NCI-H2196 (cell line): ENCODE measurements around the gene TEF.
"Not testable (repeated sequence)": the region's sequence is repeated elsewhere in the genome, so short reads cannot be mapped to it uniquely, and the experiment has no call there.

Experiments used
- DNase-seq: peaks from one replicate; lab custom pipeline; 2025; ENCODE audit not compliant: unreplicated experiment; lab: John Stamatoyannopoulos, UW

TEF gene

DNA sequence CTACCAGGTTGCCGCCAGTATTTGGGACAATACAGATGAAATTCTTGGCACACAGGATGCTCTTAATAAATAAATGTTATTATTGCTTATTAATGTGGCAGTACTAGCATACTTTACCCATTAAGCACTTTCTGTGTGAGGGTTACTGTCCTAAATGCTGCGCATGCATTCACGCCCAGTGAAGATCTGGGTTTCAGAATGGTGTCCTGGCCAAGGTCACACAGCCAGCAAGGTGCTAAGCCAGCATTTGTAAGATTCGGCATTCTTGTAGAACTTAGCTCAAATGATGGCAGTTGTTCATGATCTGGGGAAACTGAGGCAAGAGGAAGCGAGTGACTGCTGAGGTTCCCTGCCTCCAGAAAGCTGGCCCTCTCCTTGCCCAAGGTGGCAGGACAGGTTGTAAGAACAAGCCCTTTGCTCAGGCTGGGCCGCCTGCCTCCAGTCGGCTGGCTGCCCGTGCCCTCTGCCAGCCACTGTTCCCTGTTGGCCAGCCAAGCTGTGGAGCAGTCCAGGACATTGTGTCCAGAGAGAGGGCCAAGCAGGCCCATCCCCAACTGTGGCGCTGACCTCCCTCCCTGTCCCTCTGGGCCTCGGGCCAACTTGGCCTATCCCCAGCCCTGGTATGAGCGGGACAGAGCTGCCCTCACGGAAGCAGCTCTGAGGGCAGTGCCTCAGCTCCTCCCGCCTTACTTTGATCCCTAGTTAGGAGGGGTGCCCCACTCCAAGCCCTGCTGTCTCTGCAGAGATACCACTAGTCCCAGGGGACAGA is 36.1 kb downstream of the TEF start:
- peak; percentile 88 for DNase-seq

GRCh38 chr22:41418717-41419116 is 37.0 kb downstream of the TEF start:
- DNase-seq = no peak

- no peak for DNase-seq
These were observed 44.1 kb downstream of the TEF start for GRCh38 chr22:41425660-41426365.

DNA sequence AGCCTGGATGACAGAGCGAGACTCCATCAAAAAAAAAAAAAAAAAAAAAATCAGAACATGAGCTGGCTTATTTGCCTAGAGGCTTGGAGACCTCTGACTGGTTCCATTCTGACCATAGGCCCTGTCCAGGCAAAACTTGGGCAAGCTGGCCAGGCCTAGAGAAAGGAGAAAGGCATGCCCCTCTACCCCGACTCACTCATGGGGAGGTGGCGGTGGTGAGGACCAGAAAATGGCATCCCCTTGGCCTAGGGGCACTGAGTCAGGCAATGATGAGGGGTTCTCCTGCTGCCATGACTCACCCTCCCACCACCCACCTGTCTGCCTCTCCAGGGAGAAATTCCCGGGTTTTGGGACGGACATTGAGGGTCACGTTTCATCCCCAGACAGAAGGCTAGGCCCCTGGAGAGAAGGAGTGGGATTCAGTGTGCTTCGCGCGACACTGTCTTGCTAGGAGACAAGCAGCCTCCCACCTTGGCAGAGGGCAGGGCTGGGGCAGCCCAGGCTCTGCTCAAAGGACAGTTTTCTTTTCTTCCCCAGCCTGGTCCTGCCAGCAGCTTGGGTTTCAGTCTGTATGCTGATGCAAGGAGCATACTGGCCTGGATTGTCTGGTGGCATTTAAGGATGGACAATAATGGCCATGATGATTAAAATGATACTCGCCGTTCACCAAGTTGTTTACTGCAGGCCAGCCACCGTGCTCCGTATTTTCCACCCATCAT is 47.6 kb downstream of the TEF start:
- DNase-seq = no peak

GRCh38 chr22:41429951-41430332 is 48.2 kb downstream of the TEF start:
- DNase-seq = no peak

GRCh38 chr22:41431656-41432055 is 49.9 kb downstream of the TEF start:
- DNase-seq = no peak

- not testable (repeated sequence) for DNase-seq
These were observed 51.7 kb downstream of the TEF start for GRCh38 chr22:41433480-41433879.

DNA sequence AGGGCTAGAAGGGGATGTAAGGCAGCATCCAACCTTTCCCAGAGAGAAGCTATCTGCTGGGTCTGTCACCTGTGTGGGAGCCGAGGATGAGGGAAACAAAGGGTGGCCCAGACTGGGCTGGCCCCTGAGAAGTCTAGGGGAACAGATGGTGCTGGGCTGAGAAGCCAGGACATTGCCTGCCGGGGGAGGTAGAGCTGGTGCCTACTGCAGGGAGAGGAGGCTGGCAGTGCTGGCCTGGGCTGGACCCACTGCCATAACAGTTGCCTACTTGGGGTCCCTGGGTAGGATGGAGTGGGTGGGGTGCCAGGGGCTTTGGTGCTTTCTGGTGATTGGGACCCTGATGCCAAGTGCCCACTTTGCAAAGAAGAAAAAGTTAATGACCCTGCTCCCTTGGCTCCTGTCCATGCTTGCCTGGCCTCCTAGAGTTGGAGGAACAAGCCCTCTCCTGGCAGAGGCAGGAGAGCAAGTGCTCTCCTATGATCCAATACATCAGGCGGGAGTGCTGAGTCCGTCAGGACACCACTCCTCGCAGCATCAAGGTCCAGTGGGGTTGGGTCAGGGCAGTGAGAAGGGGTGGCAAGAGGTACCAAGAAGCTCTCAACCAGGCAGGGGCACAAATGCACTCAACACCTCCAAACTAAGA is 52.7 kb downstream of the TEF start:
- not testable (repeated sequence) for DNase-seq

DNA sequence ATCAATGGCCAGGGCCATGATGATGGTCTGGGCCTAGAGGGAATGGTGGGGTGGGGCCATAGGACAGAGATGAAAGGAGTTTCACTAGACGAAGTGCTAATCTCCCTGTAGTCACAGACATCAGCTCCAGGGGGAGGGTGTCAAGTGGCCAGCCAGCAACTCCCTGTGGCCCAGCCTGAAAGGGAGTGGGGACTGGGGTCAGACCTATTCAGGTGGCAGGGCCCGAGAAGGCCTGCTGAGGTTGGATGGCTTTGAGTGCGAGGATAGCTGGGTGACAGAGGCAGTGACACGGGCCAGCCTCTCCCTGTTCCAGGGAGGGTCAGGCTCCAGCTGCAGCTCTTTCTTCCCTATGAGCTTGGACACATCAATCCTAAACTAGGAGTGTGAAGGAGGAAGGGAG is 53.8 kb downstream of the TEF start:
- DNase-seq = no peak

DNA sequence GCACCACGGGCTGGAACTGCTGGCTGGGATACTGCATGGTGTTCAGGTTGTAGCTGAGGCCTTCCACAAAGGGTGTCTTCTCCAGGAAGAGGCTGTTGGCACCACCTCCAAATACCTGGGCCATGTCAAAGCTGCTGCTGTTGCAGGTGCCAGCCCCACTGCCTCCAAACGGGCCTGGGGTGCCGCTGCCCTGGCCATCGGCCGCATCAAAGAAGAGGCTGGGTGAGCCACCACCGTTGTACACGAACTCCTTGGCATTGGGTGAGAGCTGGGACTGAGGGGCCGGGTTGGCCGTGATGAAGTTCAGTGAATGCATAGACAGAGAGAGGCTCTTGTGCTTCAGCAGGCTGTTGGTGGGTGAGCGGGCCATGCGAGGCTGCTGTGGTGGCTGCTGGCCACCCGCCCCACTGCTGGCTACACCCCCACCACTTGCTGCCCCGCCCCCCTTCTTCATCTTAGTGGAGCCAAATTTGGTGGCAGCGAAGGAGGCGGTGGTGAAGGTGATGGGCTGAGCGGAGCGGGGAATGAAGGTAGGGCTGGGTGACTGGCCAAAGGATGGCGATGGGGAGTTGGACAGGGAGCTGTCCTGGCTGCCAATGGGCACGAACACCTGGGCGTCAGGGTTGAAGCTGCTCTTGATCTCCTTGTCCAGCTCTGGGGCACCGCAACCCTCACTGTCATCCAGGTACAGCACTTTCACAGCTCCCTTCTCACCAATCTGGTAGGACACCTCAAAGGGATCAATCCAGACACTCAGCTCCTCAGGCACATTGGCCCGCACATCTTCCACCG is 54.8 kb downstream of the TEF start:
- no peak for DNase-seq

- DNase-seq = no peak
These were observed 55.5 kb downstream of the TEF start for GRCh38 chr22:41437198-41437597.

- not testable (repeated sequence) for DNase-seq
These were observed 58.8 kb downstream of the TEF start for GRCh38 chr22:41440511-41440910.

DNA sequence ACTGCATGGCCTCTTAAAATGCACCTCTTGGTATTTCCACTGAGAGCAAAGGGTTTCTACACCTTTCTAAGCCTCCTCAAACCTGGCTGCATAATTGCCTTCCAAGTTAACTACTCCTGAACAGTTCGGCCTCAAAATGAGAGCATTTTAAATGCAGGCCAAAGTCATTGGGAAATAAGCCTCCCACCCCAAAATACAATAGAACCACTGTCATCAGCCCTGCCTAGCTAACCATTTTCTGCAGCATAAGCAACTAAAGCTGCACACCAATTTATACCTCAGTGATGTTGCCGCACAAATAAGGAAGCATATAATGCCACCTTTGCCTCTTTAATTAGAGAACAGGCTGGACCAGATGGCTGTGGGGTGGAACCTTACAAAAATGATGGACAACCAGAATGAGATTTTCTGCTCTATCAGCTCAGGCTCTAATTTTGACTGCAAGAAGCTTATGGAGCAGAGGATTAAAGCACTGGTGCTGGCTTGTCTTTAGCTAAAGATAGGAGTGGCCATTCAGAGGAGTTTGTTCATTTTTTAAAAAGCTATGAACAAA is 60.6 kb downstream of the TEF start:
- no peak for DNase-seq

DNA sequence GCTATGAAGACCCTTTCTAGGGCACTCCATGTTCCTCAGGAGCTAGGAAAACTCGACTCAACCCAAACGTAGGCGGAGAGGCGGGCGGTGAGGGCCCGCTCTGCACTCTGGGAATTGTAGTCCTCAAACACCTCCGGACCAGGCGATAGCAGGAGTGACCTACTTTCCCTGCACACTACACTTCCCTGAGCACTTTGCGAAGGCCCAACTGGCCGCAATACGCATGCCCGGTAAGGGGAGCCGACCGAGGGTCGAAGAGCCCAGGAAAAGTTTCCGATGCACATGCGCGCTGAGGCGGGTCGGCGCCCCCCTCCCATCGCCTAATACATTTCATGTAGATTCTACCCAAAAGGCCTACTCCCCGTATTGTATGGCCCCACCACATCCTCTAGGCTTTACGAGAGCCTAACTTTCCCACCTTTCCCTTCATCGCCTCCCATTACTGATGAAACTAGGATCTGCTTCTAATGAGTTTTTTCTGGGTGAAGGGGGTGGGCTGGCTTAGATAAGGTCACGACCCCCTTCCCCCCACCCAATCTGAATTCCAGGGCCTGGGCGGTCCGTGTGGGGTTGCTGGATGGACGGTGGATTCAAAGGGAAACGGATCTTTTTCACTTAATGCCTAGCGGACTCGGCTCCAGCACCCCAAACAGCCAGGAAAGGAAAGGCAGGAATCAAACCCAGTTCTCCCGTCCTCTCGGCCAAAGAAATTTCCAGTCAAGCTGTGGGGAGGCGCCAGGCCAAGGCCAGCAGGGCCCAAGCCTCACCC is 62.8 kb downstream of the TEF start:
- DNase-seq = peak; percentile 95

DNA sequence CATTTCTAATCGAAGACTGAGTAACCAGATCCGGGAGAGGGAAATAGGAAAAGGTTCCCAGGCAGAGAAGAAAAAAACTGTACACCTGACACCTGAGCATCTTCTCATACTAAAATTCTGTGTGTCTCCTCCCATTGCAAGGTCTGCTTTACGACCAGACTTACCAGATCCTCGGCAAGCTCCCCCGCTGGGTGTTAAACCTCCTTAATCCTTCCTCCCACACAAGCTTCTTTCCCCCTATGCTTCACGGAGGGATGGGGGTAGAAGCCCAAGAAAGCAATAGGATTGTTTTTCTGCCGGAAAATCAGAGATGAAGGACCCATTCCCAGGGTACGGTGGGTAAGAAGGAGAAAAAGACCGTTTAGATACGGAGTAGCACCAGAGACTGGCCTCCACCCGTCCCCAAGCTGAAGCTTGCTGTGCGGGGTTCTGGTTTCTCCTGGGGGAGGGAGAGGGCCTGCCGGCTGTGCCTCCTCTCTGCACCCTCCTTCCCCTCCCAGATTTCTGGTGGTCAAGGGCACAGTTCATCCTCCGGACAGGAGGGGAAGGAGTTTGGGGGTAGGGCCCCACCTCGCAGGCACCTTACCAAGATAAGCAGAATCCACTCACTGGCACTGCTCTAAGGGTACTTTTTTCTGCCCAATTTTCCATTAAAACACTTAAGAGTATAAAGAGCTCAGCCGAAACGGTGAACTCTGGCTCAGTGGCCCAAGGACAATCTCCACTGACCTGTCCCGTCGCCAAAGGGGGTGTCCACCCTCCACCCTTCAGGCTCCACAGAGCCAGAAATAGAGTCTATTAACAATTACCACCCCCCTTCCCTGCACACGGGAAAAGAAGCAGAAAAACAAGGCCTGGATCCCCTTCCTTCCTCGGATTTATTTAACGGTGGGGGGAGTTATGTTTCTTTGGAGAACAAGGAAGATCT is 63.7 kb downstream of the TEF start:
- peak; percentile 44 for DNase-seq

- no peak for DNase-seq
These were observed 64.3 kb downstream of the TEF start for GRCh38 chr22:41446057-41446501.

DNA sequence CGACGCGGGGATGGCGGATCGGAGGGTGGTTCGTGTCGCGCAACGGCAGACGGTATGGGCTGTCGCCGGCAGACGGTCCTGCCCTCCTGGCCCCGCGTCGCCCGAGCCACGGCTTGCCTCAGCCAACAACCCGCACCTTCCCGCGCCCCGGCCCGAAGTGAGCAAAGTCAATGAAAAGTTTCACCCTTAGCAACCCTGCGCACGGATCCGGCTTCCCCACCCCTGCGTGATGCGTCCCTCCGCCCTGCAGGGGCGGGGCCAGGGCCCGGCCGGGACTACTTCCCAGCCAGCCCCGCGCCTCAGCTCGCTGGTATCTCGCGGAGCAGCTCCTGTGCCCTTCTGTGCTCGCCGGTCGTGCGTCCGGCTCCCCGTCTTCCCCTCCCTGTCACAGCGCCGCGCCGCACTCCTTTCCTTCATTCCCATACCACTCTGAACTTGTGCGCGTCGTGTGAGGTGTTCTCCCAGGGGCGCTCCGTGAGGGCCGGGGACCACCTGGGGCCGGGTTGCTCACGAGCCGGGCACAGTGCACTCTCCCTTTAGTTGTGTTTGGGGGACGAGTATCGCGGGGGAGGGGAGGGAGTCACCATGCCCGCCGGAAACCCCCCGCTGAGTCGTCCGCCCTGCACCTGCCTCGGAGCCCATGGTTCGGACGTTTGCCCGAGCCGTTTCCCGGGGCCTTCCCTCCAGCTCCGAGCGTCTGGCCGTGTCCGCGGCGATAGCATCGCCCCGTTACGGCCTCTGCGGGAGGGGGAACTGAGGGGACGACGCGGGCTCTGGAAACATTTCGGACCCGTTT is 65.1 kb downstream of the TEF start, which contains the start of gene TOB2:
Gene TOB2 (minus strand): TSS at position 163 of the 796 bp plus-strand sequence. CDS start 9,456 bp downstream, outside the sequence.
- DNase-seq = peak; percentile 94
